Activated CD4-positive, alpha-beta T cell treated with anti-CD3 and anti-CD28 coated beads, Interleukin-2, Interleukin-4, amounts not matched to agents 100 ng/mL and 50 ng/mL, durations not matched to agents 16 hours and 8 hours (primary cell): Measurements from ENCODE around the gene NAP1L1.

Experiments
- DNase-seq: peaks from one replicate; pipeline ENCODE4 v3.0.0-alpha.2; 2020; ENCODE audit warnings: low spot score

The NAP1L1 gene, protein sequence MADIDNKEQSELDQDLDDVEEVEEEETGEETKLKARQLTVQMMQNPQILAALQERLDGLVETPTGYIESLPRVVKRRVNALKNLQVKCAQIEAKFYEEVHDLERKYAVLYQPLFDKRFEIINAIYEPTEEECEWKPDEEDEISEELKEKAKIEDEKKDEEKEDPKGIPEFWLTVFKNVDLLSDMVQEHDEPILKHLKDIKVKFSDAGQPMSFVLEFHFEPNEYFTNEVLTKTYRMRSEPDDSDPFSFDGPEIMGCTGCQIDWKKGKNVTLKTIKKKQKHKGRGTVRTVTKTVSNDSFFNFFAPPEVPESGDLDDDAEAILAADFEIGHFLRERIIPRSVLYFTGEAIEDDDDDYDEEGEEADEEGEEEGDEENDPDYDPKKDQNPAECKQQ

DNA sequence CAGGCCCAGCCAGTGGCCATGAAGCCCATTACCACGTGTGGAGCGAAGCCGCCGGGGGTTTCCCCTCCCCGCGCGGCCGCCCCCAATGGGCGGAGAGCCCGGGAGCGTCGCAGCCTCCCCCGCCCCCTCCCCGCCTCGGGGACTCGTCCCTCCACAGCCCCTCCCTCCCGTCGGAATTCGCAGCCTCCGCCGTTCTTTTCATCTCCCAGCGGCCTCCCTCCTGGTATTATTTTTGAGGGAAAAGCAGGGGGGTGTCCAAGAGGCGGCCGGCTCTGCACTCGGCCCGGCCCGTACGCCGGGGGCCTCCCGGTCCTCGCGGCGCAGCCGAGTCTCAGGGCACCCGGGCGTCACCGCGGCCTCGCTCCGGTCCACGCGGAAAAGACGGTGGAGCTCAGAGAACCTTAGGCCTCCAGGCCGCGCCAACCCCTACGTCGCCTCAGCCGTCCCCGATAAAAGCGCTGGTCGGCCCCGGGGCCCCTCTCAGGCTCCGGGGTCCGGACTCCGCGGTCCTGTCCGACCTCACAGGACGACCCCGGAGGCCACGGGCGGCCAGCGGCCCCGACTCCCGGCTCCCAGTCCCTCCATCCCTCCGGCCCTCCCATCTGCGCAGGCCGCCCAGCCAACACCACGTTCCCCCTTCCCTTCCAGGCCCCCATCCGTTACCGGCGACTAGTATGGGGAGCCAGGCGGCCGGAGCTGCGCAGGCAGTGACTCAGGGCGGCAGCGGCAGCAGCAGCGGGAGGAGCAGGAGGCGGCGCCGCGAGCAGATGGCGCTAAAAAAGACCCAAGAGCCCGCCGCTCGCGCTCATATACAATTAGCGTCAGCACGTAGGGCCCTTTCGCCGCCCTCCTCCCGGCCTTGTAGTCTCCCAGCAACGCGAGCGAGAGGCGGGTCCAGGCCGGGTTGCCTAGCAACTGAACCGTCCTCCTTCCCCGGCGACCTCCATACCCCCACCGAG is at the start of gene NAP1L1:
TSS of gene NAP1L1 (minus strand) at position 782 of the 959 bp plus-strand sequence. CDS start 10,466 bp downstream, outside the sequence.
- DNase-seq = peak; percentile 97

DNA sequence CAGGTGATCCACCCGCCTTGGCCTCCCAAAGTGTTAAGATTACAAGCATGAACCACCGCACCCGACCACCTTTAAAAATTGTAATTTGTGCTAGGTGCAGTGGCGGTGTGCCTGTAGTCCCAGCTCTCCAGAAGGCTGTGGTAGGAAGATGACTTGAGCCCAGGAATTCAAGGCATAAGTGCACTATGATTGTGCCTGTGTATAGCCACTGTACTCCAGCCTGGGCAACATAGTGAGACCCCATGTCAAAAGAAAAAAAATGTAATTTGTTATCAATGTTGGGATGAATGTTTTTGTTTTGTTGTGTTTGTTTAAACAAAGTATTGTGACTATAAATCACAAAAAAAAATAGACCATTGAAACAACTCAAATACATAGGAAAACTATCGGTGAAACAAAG is 43.1 kb upstream of the NAP1L1 start:
- no peak for DNase-seq

DNA sequence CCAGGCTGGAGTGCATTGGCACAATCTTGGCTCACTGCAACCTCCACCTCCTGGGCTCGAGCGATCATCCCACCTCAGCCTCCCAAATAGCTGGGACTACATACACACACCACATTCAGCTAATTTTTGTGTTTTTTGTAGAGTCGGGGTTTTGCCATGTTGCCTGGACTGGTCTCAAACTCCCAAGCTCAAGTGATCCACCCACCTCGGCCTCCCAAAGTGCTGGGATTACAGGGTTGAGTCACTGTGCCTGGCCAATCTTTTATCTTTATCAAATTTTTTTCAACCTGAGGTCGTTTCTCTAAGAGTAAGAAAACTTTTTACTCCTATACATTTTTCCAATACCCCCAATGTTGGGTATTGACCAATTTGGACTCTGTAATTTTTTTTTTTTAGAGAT is 40.0 kb upstream of the NAP1L1 start:
- no peak for DNase-seq

DNA sequence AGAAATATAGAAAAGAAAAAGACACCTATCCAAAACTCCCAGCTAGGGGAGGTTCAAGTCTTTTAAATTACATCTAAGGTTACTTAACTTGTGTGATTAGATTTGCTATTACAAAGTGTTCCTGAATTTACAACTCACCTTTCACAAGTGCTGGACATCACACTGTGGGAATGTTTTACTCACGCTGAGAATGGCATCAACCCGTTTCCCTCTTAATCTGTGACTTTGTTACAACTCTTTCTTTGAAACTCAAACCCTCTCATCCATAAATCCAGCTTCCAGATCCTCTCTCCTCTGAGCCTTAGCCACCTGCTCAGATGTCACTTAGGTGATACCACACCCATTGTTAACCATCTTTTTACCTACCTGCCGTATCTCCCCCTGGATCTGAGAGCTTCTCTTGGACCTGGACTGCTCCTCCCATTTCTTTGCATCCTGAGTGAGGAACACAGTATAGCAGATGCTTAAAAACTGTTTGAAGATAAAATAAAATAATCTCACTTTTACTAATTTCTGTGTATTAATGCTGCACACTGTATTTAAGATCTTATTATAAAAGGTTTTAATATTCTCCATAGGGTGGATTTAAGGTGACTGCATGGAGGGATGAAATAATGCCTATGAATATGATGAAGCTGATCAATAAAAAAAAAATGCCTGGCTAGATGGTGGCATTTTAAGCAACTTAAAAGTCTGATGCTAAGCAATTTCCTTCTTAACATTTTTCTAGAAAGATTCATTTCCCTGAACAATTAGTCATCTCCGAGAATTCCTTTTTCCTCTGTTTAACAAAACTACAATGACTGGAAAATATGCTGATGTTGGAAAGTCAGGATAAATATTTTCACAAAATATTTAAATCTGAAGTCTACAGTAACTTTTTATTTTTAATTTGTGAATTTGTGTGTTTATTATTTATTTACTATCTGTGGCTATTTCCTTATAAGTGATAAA is 39.1 kb upstream of the NAP1L1 start:
- DNase-seq = no peak

DNA sequence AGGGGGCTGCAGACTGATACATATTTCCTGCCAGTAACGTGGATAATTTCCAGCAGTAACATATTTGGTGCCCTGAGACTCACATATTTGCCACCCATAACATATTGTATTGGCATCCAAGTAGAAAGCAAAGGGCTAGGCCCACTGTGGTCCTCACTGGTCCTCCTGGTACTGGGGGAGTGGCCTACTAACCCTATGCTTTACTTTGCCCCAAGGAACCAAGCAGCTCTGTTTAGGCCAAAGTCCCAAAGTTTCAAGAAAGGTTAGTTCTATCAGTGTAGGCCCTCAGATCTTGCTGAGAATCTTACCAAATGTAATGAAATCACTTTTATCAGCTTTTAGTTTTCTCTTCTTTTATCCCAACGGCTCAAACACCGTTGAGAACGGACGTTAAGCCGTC is 35.4 kb upstream of the NAP1L1 start:
- no peak for DNase-seq

DNA sequence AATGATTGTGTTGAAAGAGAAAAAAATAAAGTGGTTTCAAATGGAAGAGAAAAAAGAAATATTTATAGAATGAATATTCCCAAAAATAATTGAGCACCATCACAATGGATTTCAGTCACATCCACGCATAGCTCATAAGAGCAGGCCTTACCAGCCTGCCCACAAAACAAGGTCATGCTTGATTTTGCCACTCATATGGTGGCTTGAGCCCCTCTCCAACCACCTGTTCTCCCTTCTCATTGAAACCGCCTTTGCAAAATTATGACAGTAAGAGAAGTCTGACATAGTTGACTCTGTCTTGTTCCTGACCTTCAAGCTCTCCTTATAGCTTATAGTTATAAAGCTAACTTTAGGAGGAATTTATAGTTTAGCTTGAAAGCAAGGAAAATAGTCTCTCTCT is 33.3 kb upstream of the NAP1L1 start:
- no peak for DNase-seq

DNA sequence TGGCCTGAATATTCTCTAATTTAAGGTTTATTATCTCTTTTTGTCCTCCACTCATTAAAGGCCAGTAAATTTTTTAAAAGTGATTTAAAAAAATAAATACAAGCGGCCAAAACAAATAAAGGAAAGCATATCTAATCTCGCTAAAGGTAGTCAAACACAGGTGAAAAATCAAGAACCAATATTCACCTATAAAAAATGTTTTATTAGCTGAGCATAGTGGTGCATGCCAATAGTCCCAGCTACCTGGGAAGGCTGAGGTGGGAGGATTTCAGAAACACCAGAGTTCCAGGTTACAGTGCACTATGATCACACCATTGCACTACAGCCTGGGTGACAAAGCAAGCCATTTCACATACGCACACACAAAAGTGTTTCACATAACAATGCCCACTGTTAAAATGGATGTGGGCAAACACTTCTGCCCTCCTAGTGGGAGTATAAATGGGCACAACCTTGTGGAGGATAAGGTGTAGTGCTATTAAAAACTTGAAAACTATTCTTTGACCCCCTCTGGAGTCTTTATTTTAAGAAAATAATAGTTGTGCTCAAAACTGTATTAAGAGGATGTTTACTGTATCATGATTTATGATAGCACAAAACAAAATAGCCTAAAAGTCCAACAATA is 32.7 kb upstream of the NAP1L1 start:
- DNase-seq = no peak

DNA sequence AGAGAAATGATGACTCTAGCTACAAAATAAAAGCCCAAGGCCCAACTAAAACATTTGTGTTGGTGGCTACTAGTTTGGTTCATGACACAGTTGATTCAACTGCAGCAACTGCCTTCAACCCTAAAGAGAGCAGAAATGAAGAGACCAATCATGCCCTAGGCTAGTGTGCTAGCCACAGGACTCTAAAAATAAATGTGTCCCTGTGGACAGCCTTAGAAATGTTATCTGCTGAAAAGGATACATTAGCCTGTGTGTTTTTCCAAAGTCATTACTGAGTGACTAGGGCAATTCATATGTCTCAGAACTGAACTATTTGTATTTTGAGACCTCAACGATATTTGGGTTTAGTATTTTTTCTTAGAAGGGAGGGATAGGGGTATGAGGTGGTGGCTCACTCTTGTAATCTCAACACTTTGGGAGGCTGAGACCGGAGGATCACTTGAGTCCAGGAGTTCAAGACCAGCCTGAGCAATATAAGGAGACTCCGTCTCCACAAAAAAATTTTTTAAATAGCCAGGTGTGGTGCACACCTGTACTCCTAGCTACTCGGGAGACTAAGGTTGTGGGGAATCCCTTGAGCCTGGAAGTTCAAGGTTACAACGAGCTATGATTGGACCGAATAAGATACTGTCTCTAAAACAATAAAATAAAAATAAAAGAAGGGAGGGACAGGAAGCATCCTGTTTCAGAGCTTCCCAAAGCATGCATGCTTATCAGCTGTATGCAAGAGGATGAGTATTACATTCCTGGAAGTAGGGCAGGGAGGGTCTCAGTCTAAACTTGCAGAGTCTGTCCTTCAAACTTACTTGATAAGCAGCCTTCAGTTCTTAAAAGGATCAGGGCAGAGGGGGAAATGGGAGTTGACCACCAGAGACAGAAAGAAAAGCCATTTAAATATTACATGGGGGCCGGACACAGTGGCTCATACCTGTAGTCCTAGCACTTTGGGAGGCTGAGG is 29.6 kb upstream of the NAP1L1 start:
- DNase-seq = no peak

DNA sequence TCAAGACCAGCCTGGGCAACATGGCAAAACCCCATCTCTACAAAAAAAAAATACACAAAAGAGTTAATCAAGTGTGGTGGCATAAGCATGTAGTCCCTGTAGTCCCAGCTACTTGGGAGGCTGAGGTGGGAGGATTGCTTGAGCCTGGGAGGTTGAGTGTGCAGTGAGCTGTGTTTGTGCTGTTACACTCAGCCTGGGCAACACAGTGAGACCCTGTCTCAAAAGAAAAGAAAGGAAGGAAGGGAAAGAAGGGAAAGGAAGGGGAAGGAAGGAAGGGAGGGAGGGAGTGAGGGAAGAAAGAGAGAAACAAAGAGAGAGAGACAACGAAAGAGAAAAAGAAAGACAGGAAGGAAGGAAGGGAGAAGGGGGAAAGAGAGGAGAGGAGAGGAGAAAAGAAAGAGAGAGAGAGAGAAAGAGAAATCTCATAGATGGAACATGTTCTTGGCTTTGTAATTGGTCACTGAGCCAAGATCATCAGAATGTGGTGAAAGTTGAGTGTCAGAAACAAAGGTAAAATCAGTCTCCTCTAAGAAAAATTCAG is 26.8 kb upstream of the NAP1L1 start:
- DNase-seq = no peak

DNA sequence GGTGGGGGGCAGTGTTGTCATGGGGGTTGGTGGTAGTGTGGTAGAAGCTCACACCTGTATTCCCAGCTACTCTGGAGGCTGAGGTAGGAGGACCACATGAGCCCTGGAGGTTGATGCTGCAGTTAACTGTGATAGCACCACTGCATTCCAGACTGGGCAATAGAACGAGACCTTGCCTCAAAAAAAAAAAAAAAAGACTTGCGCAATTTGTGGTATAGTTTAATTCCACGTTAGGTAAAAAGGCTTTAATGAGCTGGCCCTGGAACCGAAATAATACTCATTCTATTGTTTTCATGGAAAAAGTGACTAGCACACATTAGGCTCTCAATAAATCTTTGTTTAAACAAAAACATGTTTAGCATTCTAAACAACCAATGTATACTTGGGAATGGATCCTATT is 25.4 kb upstream of the NAP1L1 start:
- DNase-seq = no peak

DNA sequence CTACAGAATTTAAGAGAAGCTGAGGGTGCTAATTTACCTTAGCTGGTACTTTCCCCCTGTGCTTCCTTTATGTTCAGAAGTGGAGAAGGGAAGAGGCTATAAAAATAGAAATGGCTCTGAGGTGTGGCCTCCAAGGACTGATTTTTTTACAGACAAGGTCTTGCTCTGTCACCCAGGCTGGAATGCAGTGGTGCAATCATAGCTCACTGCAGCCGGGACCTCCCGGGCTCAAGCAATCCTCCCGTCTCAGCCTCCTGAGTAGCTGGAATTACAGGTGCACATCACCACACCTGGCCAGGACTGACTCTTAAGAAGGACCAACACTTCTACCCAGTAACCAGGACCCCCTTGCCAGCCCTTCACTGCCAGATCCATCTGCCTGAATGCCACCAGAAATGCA is 23.9 kb upstream of the NAP1L1 start:
- no peak for DNase-seq

DNA sequence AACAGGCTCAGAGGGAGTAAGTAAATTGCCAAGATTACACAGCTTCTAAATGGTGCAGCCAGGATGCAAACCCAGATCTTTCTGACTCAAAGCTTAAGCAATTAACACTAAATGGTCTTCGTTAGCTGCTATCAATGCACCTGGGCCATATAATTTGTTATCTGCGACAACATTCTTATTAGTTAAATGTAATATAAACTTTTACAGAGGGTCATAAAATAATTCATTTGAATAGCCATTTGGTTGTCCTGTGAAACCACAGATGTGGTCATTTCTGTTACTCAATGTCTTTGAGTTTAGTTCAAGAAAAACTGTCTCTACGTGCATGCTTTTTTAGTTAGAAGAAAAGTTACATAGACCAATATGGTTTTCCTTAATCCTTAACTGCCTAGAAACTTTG is 22.1 kb upstream of the NAP1L1 start:
- no peak for DNase-seq

DNA sequence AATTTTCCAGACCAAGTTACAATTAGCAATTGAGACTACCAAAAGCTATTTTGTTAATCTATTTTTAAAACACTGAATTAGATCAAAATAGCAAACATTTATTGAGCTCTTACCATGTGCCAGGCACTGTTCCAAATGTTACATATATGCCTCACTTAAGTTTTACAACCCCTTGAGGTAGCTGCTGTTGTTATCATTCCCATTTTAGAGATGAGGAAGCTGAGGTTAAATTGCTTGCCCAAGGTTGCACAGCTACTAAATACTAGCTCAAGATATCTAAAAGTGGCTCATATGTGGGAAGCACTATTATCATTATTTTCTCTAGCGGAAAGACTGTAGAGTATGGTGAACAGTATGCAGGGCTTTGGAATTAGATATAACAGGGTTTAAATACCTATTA is 19.5 kb upstream of the NAP1L1 start:
- no peak for DNase-seq

DNA sequence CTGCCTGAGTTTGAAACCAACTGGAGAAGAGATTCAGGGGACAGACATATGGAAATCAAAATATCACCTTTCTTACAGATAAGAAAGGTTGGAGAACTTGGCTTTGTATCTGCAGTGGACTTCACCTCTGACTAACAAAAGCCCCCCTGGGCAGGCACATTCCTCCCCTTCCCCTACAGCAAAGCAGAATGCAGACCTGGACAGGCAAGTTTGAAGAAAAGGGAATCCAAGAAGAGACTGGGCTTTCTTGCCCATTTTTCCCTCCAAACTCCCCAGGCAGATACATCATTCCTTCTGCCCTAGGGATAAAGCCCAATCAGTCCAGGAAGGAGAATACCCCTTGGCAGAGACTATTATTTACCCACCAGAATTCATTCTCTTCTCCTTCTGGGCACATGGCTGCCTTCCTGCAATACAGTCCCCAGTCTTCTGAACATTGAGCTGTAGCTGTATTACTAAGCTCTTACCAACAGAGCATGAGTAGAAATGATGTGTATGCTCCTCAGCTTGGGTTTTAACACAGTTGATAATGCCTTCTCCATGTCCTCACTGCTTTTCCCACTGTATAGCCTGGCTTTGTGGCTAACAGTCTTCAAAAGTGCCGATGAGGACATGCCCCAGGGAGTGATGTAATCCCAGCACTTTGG is 17.4 kb upstream of the NAP1L1 start:
- no peak for DNase-seq

DNA sequence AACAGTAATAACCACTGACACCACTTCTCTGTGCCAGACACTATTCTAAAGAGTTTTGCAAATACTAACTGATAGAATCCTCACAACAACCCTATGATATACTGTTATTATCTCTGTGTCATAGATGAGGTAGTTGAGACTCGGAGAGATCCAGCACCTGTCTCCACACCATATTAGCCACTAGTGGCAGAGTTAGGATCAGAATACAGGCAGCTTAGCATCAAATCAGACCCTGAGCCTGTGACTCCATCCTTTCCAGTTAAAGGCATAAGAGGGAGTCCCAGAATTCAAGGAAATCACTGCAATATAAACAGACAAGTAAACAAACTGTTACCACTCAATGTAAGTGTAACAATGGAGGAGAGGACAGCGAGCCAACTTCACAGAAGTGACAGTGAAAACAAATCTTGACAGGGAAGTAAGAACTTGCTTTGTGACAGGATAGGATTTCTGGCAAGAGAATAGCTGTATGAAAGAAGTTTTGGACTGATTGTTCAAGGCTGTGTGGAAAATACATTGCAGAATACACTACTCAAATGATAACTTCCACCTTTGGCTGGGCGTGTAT is 11.7 kb upstream of the NAP1L1 start:
- DNase-seq = no peak

DNA sequence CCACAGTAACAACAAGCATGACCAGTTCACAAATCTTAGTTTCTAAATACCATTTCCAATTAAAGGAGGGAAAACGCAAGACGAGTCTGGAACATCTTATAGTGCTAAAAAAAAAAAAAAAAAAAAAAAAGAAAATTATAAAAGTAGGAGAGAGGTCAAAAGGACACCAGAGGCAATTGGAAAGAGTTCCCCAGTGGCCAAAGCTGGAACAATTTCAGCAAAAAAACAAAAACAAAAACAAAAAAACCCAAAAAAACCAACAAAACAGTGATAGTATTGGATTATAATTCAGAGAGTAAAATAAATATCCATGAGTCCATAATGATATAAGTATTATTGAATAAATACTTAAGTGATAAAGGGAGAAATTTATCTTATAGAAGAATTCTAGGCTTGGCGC is 10.3 kb upstream of the NAP1L1 start:
- DNase-seq = no peak

DNA sequence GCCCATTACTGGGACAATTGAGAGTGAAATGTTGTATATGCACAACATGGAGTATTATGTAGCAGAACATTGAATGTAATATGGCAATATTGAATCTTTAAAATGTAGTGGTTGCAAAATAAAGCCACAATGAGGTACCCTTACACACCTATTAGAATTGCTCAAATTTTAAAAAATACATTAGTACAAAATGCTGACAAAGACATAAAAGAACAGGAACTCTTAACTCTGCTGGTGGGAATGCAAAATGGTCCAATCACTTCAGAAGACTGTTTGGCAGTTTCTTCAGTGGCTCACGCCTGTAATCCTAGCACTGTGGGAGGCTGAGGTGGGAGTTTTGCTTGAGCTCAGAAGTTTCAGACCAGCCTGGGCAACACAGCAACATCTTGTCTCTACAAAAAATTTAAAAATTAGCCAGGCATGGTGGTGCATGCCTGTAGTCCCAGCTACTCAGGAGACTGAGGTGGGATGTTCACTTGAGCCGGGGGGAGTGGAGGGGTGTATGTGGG is 6.8 kb upstream of the NAP1L1 start:
- no peak for DNase-seq

DNA sequence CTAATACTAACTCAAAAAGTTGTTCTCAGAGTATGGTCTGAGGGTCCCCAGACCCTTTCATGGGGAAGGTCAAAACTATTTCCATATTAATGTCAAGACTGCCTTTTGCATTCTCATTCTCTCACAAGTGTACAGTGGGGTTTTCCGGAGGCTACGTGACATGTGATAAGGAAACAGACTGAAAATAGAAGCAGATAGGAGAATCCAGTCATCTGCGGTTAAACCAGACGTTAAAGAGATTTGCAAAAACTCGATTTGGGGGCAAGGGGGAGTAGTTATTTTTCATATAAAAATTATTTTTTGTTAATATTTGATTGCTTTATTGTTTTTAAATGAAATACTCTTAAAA is 1.0 kb upstream of the NAP1L1 start:
- DNase-seq = peak; percentile 75
